HG02981 (cell line): ENCODE data around the gene AGMO.

Experiments used
- ATAC-seq: cut with Tn5 transposase; IDR thresholded peaks from one replicate; pipeline ENCODE4 v1.9.1; 2021; ENCODE audit warnings: mild to moderate bottlenecking, moderate library complexity; ENCODE audit not compliant: unreplicated experiment

Gene AGMO

GRCh38 chr7:15561835-15562234 lies at the start of gene AGMO:
AGMO (minus strand) TSS chr7:15562015.
- no peak for ATAC-seq

- ATAC-seq = no peak
These were observed 48.7 kb upstream of the AGMO start for GRCh38 chr7:15610503-15610902.

- ATAC-seq = no peak
These were observed 47.5 kb upstream of the AGMO start for GRCh38 chr7:15609287-15609686.

GRCh38 chr7:15607529-15608210 lies 45.9 kb upstream of the AGMO start:
- no peak for ATAC-seq

GRCh38 chr7:15606561-15606960 lies 44.7 kb upstream of the AGMO start:
- no peak for ATAC-seq

- ATAC-seq = no peak
These were observed 42.4 kb upstream of the AGMO start for GRCh38 chr7:15604166-15604565.

GRCh38 chr7:15603124-15603523 lies 41.3 kb upstream of the AGMO start:
- no peak for ATAC-seq

- no peak for ATAC-seq
These were observed 40.4 kb upstream of the AGMO start for GRCh38 chr7:15602236-15602635.

GRCh38 chr7:15601175-15601574 lies 39.4 kb upstream of the AGMO start:
- no peak for ATAC-seq

GRCh38 chr7:15600298-15600697 lies 38.5 kb upstream of the AGMO start:
- no peak for ATAC-seq

GRCh38 chr7:15594461-15594860 lies 32.6 kb upstream of the AGMO start:
- no peak for ATAC-seq

- ATAC-seq = no peak
These were observed 31.6 kb upstream of the AGMO start for GRCh38 chr7:15593382-15593781.

GRCh38 chr7:15586266-15586665 lies 24.5 kb upstream of the AGMO start:
- no peak for ATAC-seq

GRCh38 chr7:15584575-15584974 lies 22.8 kb upstream of the AGMO start:
- no peak for ATAC-seq

- ATAC-seq = no peak
These were observed 21.0 kb upstream of the AGMO start for GRCh38 chr7:15582773-15583172.

GRCh38 chr7:15581352-15581951 lies 19.6 kb upstream of the AGMO start:
- no peak for ATAC-seq

- no peak for ATAC-seq
These were observed 19.0 kb upstream of the AGMO start for GRCh38 chr7:15580604-15581351.

GRCh38 chr7:15577600-15577999 lies 15.8 kb upstream of the AGMO start:
- ATAC-seq = no peak

GRCh38 chr7:15571301-15571878 lies 9.6 kb upstream of the AGMO start:
- ATAC-seq = no peak

GRCh38 chr7:15567652-15568051 lies 5.8 kb upstream of the AGMO start:
- ATAC-seq = no peak

GRCh38 chr7:15567036-15567435 lies 5.2 kb upstream of the AGMO start:
- ATAC-seq = no peak

- ATAC-seq = no peak
These were observed 4.7 kb upstream of the AGMO start for GRCh38 chr7:15566476-15566875.
